HEK293 (cell line): Measurements from ENCODE around the gene ANGPTL5.

Experiments used
- CTCF ChIA-PET: fragments of 350-600 bp; formaldehyde crosslinking; extraction: SDS; loops from one replicate; lab custom pipeline; 2021; ENCODE audit warnings: antibody characterized with exemption; lab: Yijun Ruan, JAX
- POLR2A ChIA-PET: fragments of 300-600 bp; formaldehyde crosslinking; extraction: SDS; loops from one replicate; lab custom pipeline; 2020; ENCODE audit warnings: antibody characterized with exemption, inconsistent platforms; lab: Yijun Ruan, JAX
- H3K27ac ChIP-seq: fragments of 200-500 bp; sonication (Bioruptor generic); 2 replicates; pipeline ENCODE4 v1.5.1; 2014; ENCODE audit warnings: low read depth, low read length, control low read depth, inconsistent platforms; ENCODE audit errors: extremely low read depth
- H3K36me3 ChIP-seq, 2 experiments: fragments of 200-500 bp in 1 of 2; sonication (Bioruptor generic) in 1 of 2; 1 replicate in 1 of 2; 2 replicates in 1 of 2; pipeline ENCODE4 v1.5.1; 2014 to 2017; ENCODE audit warnings: inconsistent platforms in 2 of 2, low read length in 2 of 2; ENCODE audit not compliant: control insufficient read depth in 2 of 2, insufficient read depth in 1 of 2
- H3K4me1 ChIP-seq: fragments of 200-500 bp; sonication (Bioruptor generic); 2 replicates; pipeline ENCODE4 v1.5.1; 2014; ENCODE audit warnings: mild to moderate bottlenecking, low read length, inconsistent platforms; ENCODE audit not compliant: control insufficient read depth, insufficient read depth
- H3K4me3 ChIP-seq: 2 replicates; pipeline ENCODE4 v1.5.1; 2011; ENCODE audit warnings: low read depth, mild to moderate bottlenecking, control low read depth, low read length, moderate library complexity
- H3K9me3 ChIP-seq: fragments of 200-500 bp; sonication (Bioruptor generic); 2 replicates; pipeline ENCODE4 v1.5.1; 2014; ENCODE audit warnings: low read depth, low read length, inconsistent platforms; ENCODE audit not compliant: control insufficient read depth, insufficient read depth
- GLIS1 ChIP-seq: fragments of 450-650 bp; formaldehyde crosslinking; IDR thresholded peaks from 2 replicates; pipeline ENCODE4 v1.5.1; 2016; ENCODE audit warnings: missing biosample characterization, missing genetic modification characterization
- GLIS2 ChIP-seq: fragments of 450-650 bp; formaldehyde crosslinking; IDR thresholded peaks from 2 replicates; pipeline ENCODE4 v1.5.1; 2016; ENCODE audit warnings: missing biosample characterization, missing genetic modification characterization
- IKZF3 ChIP-seq: fragments of 450-650 bp; IDR thresholded peaks from 2 replicates; pipeline ENCODE4 v1.5.0; 2018; ENCODE audit warnings: missing biosample characterization, mild to moderate bottlenecking, missing genetic modification characterization, moderate library complexity
- OSR2 ChIP-seq: fragments of 450-650 bp; formaldehyde crosslinking; IDR thresholded peaks from 2 replicates; pipeline ENCODE4 v1.5.1; 2016; ENCODE audit warnings: missing biosample characterization, missing genetic modification characterization
- PRDM1 ChIP-seq: fragments of 450-650 bp; formaldehyde crosslinking; IDR thresholded peaks from 2 replicates; pipeline ENCODE4; 2016; ENCODE audit warnings: missing biosample characterization, missing genetic modification characterization
- TRIM28 ChIP-seq: IDR thresholded peaks from 2 replicates; pipeline ENCODE4 v1.6.1; 2011; ENCODE audit warnings: low read length, control low read depth, borderline replicate concordance
- ZIC2 ChIP-seq: fragments of 450-650 bp; formaldehyde crosslinking; IDR thresholded peaks from 2 replicates; pipeline ENCODE4 v1.5.1; 2016; ENCODE audit warnings: missing biosample characterization, missing genetic modification characterization
- ZNF169 ChIP-seq: fragments of 450-650 bp; formaldehyde crosslinking; IDR thresholded peaks from 2 replicates; pipeline ENCODE4 v1.5.1; 2016; ENCODE audit warnings: missing biosample characterization, missing genetic modification characterization
- ZNF248 ChIP-seq: fragments of 450-650 bp; formaldehyde crosslinking; IDR thresholded peaks from 2 replicates; pipeline ENCODE4 v1.5.1; 2017; ENCODE audit warnings: missing biosample characterization, missing genetic modification characterization
- ZNF433 ChIP-seq: fragments of 450-650 bp; formaldehyde crosslinking; IDR thresholded peaks from 2 replicates; pipeline ENCODE4 v1.5.1; 2016; ENCODE audit warnings: missing biosample characterization, missing genetic modification characterization, low read depth
- ZNF555 ChIP-seq: fragments of 450-650 bp; formaldehyde crosslinking; conservative IDR thresholded peaks from 2 replicates; pipeline ENCODE4 v1.5.1; 2017; ENCODE audit warnings: missing biosample characterization, mild to moderate bottlenecking, missing genetic modification characterization, inconsistent platforms
- ZNF600 ChIP-seq: fragments of 450-650 bp; formaldehyde crosslinking; IDR thresholded peaks from 2 replicates; pipeline ENCODE4 v1.5.1; 2016; ENCODE audit warnings: missing biosample characterization, missing genetic modification characterization
- ZNF664 ChIP-seq: fragments of 450-650 bp; formaldehyde crosslinking; IDR thresholded peaks from 2 replicates; pipeline ENCODE4 v1.5.1; 2016; ENCODE audit warnings: missing biosample characterization, missing genetic modification characterization
- ZNF707 ChIP-seq: fragments of 450-650 bp; formaldehyde crosslinking; IDR thresholded peaks from 2 replicates; pipeline ENCODE4 v1.5.1; 2016; ENCODE audit warnings: missing biosample characterization, missing genetic modification characterization
- ZNF785 ChIP-seq: fragments of 450-650 bp; formaldehyde crosslinking; IDR thresholded peaks from 2 replicates; pipeline ENCODE4 v1.5.1; 2016; ENCODE audit warnings: missing biosample characterization, missing genetic modification characterization
- TF ChIP-seq, protein P1 (sequence below): fragments of 450-650 bp; IDR thresholded peaks from 2 replicates; pipeline ENCODE4 v1.5.1; 2018; ENCODE audit warnings: missing biosample characterization, mild to moderate bottlenecking, missing genetic modification characterization
- TF ChIP-seq, protein P2 (sequence below): fragments of 450-650 bp; formaldehyde crosslinking; IDR thresholded peaks from 2 replicates; pipeline ENCODE4 v1.5.1; 2016; ENCODE audit warnings: missing biosample characterization, missing genetic modification characterization
- TF ChIP-seq, protein P3 (sequence below): fragments of 450-650 bp; formaldehyde crosslinking; IDR thresholded peaks from 2 replicates; pipeline ENCODE4 v1.5.1; 2016; ENCODE audit warnings: missing biosample characterization, missing genetic modification characterization
- TF ChIP-seq, protein P4 (sequence below): fragments of 450-650 bp; formaldehyde crosslinking; IDR thresholded peaks from 2 replicates; pipeline ENCODE4 v1.5.1; 2016; ENCODE audit warnings: missing biosample characterization, missing genetic modification characterization
- TF ChIP-seq, protein P5 (sequence below): fragments of 450-650 bp; formaldehyde crosslinking; IDR thresholded peaks from 2 replicates; pipeline ENCODE4 v1.5.1; 2016; ENCODE audit warnings: missing biosample characterization, missing genetic modification characterization, low read depth

The ANGPTL5 gene

DNA sequence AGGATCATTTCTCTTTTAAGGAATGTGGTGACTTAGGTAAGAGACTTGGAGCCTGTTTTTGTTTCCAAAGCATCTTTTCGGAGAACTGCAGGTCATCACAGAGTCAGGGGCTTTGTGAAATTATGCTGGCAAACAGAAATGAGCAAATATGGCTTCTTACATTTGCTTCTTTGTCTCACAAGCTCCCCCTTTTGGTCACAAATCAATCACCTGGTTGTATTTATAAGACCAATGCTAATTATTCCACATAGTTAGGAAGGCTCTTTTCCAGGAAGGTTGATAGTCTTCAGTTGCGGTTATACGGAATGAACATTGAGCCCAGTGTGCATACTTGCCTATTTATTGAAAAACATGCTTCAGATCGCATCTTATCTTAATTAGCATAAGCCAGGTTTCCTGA, 36.1 kb downstream of the ANGPTL5 start:
- ChIA-PET POLR2A (no interaction called here), CTCF (interaction anchor here (0.6 to 4.4 kb wide), 17 partner anchors 10 to 423 kb away, joined by 3 to 21 read pairs (median 3); no protein-coding TSS in a partner anchor)
- no peaks in the 10 kb centered on the region for H3K9me3 ChIP-seq
- no peaks in the 10 kb centered on the region for H3K4me1 ChIP-seq
- no peak overlapping the region for H3K27ac ChIP-seq
- H3K4me3 ChIP-seq: no peak overlapping the region
- H3K36me3 ChIP-seq: no peaks in the 10 kb centered on the region
- TF ChIP-seq ZNF555 (no peak), ZIC2 (no peak), OSR2 (no peak), ZNF600 (no peak), TRIM28 (no peak), GLIS2 (no peak), ZNF433 (tag by site-specific recombination) (no peak), ZNF248 (tag by site-specific recombination) (no peak), ZNF785 (tag by site-specific recombination) (no peak), PRDM1 (no peak), ZNF664 (tag by site-specific recombination) (no peak), ZNF169 (tag by site-specific recombination) (no peak), GLIS1 (tag by site-specific recombination) (no peak)
- TF ChIP-seq, protein P1, sequence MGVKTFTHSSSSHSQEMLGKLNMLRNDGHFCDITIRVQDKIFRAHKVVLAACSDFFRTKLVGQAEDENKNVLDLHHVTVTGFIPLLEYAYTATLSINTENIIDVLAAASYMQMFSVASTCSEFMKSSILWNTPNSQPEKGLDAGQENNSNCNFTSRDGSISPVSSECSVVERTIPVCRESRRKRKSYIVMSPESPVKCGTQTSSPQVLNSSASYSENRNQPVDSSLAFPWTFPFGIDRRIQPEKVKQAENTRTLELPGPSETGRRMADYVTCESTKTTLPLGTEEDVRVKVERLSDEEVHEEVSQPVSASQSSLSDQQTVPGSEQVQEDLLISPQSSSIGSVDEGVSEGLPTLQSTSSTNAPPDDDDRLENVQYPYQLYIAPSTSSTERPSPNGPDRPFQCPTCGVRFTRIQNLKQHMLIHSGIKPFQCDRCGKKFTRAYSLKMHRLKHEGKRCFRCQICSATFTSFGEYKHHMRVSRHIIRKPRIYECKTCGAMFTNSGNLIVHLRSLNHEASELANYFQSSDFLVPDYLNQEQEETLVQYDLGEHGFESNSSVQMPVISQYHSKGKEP (tag by site-specific recombination): no peak
- TF ChIP-seq, protein P2, sequence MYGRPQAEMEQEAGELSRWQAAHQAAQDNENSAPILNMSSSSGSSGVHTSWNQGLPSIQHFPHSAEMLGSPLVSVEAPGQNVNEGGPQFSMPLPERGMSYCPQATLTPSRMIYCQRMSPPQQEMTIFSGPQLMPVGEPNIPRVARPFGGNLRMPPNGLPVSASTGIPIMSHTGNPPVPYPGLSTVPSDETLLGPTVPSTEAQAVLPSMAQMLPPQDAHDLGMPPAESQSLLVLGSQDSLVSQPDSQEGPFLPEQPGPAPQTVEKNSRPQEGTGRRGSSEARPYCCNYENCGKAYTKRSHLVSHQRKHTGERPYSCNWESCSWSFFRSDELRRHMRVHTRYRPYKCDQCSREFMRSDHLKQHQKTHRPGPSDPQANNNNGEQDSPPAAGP (tag by site-specific recombination): no peak
- TF ChIP-seq, protein P3, sequence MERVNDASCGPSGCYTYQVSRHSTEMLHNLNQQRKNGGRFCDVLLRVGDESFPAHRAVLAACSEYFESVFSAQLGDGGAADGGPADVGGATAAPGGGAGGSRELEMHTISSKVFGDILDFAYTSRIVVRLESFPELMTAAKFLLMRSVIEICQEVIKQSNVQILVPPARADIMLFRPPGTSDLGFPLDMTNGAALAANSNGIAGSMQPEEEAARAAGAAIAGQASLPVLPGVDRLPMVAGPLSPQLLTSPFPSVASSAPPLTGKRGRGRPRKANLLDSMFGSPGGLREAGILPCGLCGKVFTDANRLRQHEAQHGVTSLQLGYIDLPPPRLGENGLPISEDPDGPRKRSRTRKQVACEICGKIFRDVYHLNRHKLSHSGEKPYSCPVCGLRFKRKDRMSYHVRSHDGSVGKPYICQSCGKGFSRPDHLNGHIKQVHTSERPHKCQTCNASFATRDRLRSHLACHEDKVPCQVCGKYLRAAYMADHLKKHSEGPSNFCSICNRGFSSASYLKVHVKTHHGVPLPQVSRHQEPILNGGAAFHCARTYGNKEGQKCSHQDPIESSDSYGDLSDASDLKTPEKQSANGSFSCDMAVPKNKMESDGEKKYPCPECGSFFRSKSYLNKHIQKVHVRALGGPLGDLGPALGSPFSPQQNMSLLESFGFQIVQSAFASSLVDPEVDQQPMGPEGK (tag by site-specific recombination): no peak
- TF ChIP-seq, protein P4, sequence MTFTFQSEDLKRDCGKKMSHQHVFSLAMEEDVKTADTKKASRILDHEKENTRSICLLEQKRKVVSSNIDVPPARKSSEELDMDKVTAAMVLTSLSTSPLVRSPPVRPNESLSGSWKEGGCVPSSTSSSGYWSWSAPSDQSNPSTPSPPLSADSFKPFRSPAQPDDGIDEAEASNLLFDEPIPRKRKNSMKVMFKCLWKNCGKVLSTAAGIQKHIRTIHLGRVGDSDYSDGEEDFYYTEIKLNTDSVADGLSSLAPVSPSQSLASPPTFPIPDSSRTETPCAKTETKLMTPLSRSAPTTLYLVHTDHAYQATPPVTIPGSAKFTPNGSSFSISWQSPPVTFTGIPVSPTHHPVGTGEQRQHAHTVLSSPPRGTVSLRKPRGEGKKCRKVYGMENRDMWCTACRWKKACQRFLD (tag by site-specific recombination): no peak
- TF ChIP-seq, protein P5, sequence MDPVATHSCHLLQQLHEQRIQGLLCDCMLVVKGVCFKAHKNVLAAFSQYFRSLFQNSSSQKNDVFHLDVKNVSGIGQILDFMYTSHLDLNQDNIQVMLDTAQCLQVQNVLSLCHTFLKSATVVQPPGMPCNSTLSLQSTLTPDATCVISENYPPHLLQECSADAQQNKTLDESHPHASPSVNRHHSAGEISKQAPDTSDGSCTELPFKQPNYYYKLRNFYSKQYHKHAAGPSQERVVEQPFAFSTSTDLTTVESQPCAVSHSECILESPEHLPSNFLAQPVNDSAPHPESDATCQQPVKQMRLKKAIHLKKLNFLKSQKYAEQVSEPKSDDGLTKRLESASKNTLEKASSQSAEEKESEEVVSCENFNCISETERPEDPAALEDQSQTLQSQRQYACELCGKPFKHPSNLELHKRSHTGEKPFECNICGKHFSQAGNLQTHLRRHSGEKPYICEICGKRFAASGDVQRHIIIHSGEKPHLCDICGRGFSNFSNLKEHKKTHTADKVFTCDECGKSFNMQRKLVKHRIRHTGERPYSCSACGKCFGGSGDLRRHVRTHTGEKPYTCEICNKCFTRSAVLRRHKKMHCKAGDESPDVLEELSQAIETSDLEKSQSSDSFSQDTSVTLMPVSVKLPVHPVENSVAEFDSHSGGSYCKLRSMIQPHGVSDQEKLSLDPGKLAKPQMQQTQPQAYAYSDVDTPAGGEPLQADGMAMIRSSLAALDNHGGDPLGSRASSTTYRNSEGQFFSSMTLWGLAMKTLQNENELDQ (tag by site-specific recombination): no peak

DNA sequence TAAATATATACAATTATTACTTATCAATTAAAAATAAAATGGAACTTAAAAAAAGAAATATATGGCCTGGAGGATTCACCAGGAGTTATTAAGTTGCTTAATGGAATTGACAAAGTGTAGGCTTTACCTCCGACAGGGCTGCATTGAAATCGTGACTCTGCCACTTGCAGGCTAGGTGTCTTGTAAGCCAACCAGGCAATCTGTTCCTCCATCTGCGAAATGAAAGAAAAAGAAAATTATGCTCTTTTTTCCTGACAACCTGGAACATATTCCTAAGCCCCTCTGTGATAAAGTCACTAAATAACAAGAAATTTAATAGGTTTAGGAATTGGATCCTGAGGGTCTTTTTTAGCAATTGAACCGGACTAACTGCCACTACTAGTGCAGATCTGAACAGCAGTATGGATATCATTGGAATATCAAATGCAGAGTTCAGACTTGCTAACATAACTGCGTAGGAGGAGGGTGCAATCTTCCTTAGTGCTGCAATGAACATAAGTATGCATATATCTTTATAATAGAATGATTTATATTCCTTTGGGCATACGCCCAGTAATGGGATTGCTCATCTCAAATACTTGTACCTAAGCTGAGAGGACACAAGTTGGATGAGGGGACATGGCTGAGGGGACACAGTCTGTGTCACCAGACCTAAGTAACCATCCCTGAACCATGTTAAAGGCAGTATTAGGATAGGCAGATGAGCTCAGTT, 44.0 kb downstream of the ANGPTL5 start:
- Histone ChIP-seq H3K27ac (no peak overlapping the region), H3K9me3 (no peaks in the 10 kb centered on the region), H3K4me1 (no peaks in the 10 kb centered on the region), H3K4me3 (no peak overlapping the region), H3K36me3 (no peaks in the 10 kb centered on the region)
- CTCF ChIA-PET: no interaction called here
- POLR2A ChIA-PET: no interaction called here
- TF ChIP-seq ZNF248 (tag by site-specific recombination): no peak
- no peak for TF ChIP-seq ZNF707 (tag by site-specific recombination)
- no peak for TF ChIP-seq IKZF3 (tag by site-specific recombination)
